K562 (cell line): ENCODE data around the gene C9. TPM values are rescaled to one million over a fixed set of nuclear protein-coding genes. Genes with fewer than 3 reads are reported as not detected.

ENCODE experiments used
- CLOCK ChIP-seq: fragments of 250-450 bp; sonication (Bioruptor Pico); IDR thresholded peaks from 2 replicates; pipeline ENCODE4 v1.4.0; 2020; ENCODE audit warnings: mild to moderate bottlenecking, moderate library complexity, borderline replicate concordance
- GATAD2A ChIP-seq: fragments of 450-650 bp; IDR thresholded peaks from 2 replicates; pipeline ENCODE4 v1.6.1; 2017
- NR4A1 ChIP-seq, 2 experiments: fragments of 250-450 bp in 1 of 2; fragments of 450-650 bp in 1 of 2; sonication (Bioruptor Pico) in 1 of 2; IDR thresholded peaks; 2 replicates each; pipeline versions ENCODE4 v1.4.0 to v1.6.1; 2016 to 2020; ENCODE audit warnings: mild to moderate bottlenecking in 2 of 2, missing compliant biosample characterization in 1 of 2, missing genetic modification characterization in 1 of 2, moderate library complexity in 1 of 2
- POLR2AphosphoS5 ChIP-seq: IDR thresholded peaks from 2 replicates; pipeline ENCODE4 v1.6.1; 2011; ENCODE audit warnings: mild to moderate bottlenecking, low read depth, low read length, moderate library complexity; ENCODE audit not compliant: control insufficient read depth, insufficient read depth
- THAP12 ChIP-seq: fragments of 250-450 bp; sonication (Bioruptor Pico); IDR thresholded peaks from 2 replicates; pipeline ENCODE4 v1.9.0; 2021; ENCODE audit warnings: mild to moderate bottlenecking, inconsistent platforms
- ZFPM2 ChIP-seq: fragments of 250-450 bp; sonication (Bioruptor Pico); IDR thresholded peaks from 2 replicates; pipeline ENCODE4 v1.5.1; 2022; ENCODE audit warnings: mild to moderate bottlenecking
- polyA plus RNA-seq, 8 experiments: library from polyadenylated mRNA; depleted of rRNA in 4 of 8; stranded (reverse) in 5 of 8; unstranded in 3 of 8; fragments of >200 nt; fragmentation: Nextera tagmentation in 2 of 8; fragmentation: Illumina TruSeq in 1 of 8; extraction: Ambion mirVana in 2 of 8; extraction: Trizol in 1 of 8; gene quantifications; 2 replicates each; pipeline versions ENCODE4 v1.2.1 to v1.2.3, GENCODE V29; 2011 to 2014; ENCODE audit warnings: inconsistent platforms in 1 of 8, missing spikeins in 1 of 8
- total RNA-seq, 7 experiments: library from RNA; depleted of rRNA in 6 of 7; stranded (reverse); fragments of >200 nt in 6 of 7; fragmentation: Illumina TruSeq in 2 of 7; extraction: Trizol in 2 of 7; gene quantifications; 2 replicates each; pipeline versions ENCODE4 v1.2.1 to v1.2.3, GENCODE V29; 2011 to 2021; ENCODE audit warnings: low replicate concordance in 1 of 7

Gene C9
- total and polyA plus RNA-seq, 9 of the 15 experiments (the other 6 are each of a cell fraction or from before 2014, with no cell fraction given): 0.08 to 0.38 TPM; not detected in 7

GRCh38 chr5:39384271-39384670 is 20.0 kb upstream of the C9 start (continued):
- TF ChIP-seq GATAD2A (no peak), CLOCK (no peak), NR4A1 (CRISPR knock-in tag; IDR thresholded peaks at IDR 0.05) (no peak), NR4A1 (tag; IDR thresholded peaks at IDR 0.05) (no peak), POLR2AphosphoS5 (no peak), ZFPM2 (CRISPR knock-in tag) (no peak), THAP12 (CRISPR knock-in tag) (no peak)
